ENCODE data around the gene WRAP73.
"Not testable (repeated sequence)": the region's sequence is repeated elsewhere in the genome, so short reads cannot be mapped to it uniquely, and the experiment has no call there.

DNA sequence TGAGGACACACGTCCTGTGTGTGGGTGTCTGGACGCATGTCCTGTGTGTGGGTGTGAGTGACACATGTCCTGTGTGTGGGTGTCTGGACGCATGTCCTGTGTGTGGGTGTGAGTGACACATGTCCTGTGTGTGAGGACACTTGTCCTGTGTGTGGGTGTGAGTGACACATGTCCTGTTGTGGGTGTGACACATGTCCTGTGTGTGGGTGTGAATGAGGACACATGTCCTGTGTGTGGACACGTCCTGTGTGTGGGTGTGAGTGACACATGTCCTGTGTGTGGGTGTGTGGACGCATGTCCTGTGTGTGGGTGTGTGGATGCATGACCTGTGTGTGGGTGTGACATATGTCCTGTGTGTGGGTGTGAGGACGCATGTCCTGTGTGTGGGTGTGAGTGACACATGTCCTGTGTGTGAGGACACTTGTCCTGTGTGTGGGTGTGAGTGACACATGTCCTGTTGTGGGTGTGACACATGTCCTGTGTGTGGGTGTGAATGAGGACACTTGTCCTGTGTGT is 64.5 kb downstream of the WRAP73 start:
- TF ChIP-seq, protein P1, sequence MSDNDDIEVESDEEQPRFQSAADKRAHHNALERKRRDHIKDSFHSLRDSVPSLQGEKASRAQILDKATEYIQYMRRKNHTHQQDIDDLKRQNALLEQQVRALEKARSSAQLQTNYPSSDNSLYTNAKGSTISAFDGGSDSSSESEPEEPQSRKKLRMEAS (IDR thresholded peaks at IDR 0.05), result not testable (repeated sequence)
- TF ChIP-seq, protein P2, sequence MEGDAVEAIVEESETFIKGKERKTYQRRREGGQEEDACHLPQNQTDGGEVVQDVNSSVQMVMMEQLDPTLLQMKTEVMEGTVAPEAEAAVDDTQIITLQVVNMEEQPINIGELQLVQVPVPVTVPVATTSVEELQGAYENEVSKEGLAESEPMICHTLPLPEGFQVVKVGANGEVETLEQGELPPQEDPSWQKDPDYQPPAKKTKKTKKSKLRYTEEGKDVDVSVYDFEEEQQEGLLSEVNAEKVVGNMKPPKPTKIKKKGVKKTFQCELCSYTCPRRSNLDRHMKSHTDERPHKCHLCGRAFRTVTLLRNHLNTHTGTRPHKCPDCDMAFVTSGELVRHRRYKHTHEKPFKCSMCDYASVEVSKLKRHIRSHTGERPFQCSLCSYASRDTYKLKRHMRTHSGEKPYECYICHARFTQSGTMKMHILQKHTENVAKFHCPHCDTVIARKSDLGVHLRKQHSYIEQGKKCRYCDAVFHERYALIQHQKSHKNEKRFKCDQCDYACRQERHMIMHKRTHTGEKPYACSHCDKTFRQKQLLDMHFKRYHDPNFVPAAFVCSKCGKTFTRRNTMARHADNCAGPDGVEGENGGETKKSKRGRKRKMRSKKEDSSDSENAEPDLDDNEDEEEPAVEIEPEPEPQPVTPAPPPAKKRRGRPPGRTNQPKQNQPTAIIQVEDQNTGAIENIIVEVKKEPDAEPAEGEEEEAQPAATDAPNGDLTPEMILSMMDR (IDR thresholded peaks at IDR 0.05), result not testable (repeated sequence)
- TF ChIP-seq RAD21 (conservative IDR thresholded peaks at IDR 0.05 in 1 of 2, IDR thresholded peaks at IDR 0.05 in 1 of 2); POLR2A (IDR thresholded peaks at IDR 0.05; ENCODE audit: low read length): not testable (repeated sequence)
- TF ChIP-seq, protein P3, sequence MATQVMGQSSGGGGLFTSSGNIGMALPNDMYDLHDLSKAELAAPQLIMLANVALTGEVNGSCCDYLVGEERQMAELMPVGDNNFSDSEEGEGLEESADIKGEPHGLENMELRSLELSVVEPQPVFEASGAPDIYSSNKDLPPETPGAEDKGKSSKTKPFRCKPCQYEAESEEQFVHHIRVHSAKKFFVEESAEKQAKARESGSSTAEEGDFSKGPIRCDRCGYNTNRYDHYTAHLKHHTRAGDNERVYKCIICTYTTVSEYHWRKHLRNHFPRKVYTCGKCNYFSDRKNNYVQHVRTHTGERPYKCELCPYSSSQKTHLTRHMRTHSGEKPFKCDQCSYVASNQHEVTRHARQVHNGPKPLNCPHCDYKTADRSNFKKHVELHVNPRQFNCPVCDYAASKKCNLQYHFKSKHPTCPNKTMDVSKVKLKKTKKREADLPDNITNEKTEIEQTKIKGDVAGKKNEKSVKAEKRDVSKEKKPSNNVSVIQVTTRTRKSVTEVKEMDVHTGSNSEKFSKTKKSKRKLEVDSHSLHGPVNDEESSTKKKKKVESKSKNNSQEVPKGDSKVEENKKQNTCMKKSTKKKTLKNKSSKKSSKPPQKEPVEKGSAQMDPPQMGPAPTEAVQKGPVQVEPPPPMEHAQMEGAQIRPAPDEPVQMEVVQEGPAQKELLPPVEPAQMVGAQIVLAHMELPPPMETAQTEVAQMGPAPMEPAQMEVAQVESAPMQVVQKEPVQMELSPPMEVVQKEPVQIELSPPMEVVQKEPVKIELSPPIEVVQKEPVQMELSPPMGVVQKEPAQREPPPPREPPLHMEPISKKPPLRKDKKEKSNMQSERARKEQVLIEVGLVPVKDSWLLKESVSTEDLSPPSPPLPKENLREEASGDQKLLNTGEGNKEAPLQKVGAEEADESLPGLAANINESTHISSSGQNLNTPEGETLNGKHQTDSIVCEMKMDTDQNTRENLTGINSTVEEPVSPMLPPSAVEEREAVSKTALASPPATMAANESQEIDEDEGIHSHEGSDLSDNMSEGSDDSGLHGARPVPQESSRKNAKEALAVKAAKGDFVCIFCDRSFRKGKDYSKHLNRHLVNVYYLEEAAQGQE (IDR thresholded peaks at IDR 0.05), result not testable (repeated sequence)
